Measurements from ENCODE around the gene KLHDC10.
"Not testable (repeated sequence)": the region's sequence is repeated elsewhere in the genome, so short reads cannot be mapped to it uniquely, and the experiment has no call there.

Gene KLHDC10

GRCh38 chr7:130079846-130080394 is 9.6 kb downstream of the KLHDC10 start:
- no peak for DNase-seq

GRCh38 chr7:130083497-130083896 is 13.2 kb downstream of the KLHDC10 start:
- not testable (repeated sequence) for DNase-seq

- DNase-seq: no peak
Measured at GRCh38 chr7:130084037-130084875, 13.9 kb downstream of the KLHDC10 start.

DNA sequence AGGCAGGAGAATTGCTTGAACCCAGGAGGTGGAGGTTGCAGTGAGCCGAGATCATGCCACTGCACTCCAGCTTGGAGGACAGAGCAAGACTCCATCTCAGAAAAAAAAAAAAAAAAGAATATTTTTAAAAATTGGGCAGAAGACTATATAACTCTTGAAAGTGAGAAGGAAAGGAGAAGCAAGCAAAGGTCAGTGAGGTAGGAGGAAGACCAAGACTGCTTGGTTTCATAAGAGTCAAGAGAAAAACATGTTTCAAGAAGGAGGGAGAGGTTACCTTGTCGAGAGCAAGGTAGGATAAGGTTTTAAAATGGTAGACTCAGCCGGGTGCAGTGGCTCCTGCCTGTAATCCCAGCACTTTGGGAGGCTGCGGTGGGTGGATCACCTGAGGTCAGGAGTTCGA is 14.9 kb downstream of the KLHDC10 start:
- not testable (repeated sequence) for DNase-seq

GRCh38 chr7:130086938-130087337 is 16.6 kb downstream of the KLHDC10 start:
- DNase-seq: no peak

DNA sequence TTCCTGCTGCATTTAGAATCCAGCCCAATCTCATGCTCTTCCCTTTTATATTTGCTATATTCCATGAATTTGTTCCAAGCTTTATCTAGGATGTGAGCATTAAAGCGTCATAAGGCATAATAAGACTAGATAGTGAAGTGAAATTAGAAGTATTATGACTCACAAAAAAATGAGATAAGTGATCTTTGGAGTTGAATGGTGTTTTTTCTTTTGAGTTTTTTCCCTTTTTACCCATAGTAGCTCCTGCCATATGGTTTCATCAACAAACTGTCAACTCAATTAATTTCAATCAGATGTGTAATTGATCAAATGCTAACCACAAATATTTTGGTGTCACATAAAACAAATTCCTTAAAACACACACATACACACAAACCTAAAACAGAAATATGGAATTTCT is 17.0 kb downstream of the KLHDC10 start:
- no peak for DNase-seq

DNA sequence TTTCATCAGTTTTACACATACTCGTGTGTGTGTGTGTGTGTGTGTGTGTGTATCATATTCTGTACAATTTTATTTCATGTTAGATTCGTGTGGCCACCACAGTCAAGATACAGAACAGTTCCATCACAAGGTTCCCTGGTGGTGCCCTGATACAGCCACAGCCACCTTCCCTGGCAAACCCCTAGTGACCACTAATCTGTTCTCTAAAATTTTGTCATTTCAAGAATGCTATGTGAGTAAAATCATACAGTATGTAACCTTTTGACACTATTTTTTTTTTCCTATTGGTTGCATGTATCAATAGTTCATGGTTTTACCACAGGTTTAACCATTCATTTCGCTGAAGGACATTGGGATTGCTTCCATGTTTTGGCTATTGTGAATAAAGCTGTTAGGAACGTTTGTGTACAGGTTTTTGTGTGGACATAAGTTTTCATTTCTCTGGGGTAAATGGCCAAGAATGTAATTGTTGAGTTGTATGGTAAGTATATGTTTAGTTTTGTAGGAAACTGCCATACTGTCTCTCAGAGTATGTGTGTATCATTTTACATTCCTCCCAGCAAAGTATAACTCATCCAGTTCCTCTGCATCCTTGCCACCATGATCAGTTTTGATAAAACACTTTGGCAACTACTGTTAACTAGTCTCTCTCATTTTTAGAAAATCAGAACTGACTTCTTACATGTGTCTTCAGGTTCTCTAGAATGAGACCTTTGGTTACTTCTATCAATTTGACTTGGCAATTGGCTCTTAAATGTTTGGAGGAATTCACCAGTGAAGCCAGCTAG is 20.6 kb downstream of the KLHDC10 start:
- DNase-seq: no peak

- no peak for DNase-seq
Measured at GRCh38 chr7:130091999-130092398, 21.7 kb downstream of the KLHDC10 start.

- no peak for DNase-seq
Measured at GRCh38 chr7:130092598-130092997, 22.3 kb downstream of the KLHDC10 start.

DNA sequence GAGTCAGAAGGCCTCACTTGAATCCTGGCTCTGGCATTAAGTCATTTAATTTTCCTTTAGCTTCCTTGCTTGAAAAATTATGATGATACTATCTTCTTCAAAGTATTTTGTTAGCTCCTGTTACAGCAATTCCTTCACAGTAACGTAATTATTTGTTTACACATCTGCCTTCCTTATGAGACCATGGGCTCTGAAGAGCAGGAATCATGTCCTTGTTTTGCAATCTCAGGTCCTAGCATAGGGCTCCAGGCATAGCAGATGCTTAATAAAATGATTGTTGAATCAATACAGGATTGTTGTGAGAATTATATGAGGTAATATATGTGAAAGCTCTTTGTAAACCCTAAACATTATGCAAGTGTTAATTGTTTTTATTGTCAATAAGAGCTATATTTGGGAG is 25.5 kb downstream of the KLHDC10 start:
- no peak for DNase-seq

GRCh38 chr7:130096243-130096827 is 26.0 kb downstream of the KLHDC10 start:
- DNase-seq: no peak

DNA sequence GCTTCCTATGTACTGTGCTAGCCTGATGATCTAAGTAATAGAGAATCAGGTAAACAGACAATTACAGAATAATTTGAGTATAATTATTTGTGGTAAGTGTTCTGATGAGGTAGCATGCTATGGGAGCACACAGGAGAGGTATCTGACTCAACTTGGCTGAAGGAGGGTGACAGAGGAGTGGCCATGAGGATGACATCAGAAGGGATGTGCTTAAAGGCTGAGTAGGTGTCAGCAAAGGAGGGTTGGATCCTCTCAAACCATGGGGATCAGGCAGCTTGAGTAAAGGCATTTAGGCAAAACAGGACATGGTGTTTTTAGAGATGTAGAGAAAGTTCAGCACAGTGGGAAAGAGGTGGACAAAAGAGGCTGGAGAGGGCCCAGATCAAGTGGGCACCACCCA is 29.0 kb downstream of the KLHDC10 start:
- no peak for DNase-seq

- no peak for DNase-seq
Measured at GRCh38 chr7:130102588-130102987, 32.3 kb downstream of the KLHDC10 start.

DNA sequence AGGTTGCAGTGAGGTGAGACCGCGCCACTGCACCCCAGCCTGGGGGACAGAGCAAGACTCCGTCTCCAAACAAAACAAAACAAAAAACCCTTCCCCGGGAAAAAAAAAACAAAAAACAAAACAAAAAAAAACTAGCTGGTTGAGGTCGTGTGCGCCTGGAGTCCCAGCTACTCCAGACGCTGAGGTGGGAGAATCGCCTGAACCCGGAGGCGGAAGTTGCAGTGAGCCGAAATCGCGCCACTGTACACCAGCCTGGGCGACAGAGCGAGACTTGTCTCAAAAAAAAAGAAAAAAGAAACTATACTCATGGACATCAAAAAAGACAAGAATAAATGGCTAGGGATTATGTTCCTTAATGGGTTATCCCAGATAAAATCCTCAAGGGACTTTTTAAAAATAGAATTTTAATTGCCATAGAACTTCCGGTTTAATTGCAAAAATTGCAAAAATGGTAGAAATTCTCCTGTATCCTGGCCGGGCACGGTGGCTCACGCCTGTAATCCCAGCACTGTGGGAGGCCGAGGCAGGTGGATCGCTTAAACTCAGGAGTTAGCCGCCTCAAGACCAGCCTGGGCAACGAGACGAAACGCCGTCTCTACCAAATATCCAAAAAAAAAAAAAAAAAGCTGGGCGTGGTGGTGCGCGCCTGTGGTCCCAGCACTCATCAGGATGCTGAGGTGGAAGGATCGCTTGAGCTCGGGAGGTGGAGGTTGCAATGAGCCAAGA is 37.8 kb downstream of the KLHDC10 start:
- no peak for DNase-seq

GRCh38 chr7:130108809-130109208 is 38.5 kb downstream of the KLHDC10 start:
- DNase-seq: no peak

DNA sequence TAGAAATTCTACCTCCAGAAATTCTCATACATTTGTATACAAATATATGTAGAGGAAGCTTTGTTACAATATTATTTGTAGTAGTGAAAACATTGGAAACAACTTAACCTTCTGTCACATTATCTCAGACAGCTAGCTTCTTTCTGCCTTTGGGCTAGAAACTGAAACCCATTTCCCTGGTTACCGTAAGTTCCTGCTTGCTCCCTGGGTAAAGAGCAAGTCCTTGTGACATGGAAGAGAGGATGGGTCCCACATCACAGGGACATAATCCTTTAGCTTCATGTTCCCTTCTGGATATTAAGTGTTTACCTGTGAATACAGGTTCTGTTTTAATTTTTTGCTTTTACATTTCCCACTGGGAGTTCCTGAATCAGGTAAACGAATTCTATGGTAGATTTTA is 41.8 kb downstream of the KLHDC10 start:
- no peak for DNase-seq

GRCh38 chr7:130112662-130113425 is 42.5 kb downstream of the KLHDC10 start:
- DNase-seq: no peak

- DNase-seq: not testable (repeated sequence)
Measured at GRCh38 chr7:130113426-130113805, 43.1 kb downstream of the KLHDC10 start.

- no peak for DNase-seq
Measured at GRCh38 chr7:130113887-130114286, 43.6 kb downstream of the KLHDC10 start.

- DNase-seq: no peak
Measured at GRCh38 chr7:130114374-130114773, 44.0 kb downstream of the KLHDC10 start.

GRCh38 chr7:130114776-130115175 is 44.4 kb downstream of the KLHDC10 start:
- no peak for DNase-seq

- DNase-seq: no peak
Measured at GRCh38 chr7:130118294-130118693, 48.0 kb downstream of the KLHDC10 start.
